Stimulated activated CD4-positive, alpha-beta T cell treated with anti-CD3 and anti-CD28 coated beads, Interleukin-2, amount 100 ng/mL, for 48 hours (primary cell): ENCODE measurements around the gene HTR7.

Source experiments
- DNase-seq, 2 donors: peaks; one replicate each; pipeline ENCODE4 v3.0.0-alpha.2; 2020

HTR7 gene

DNA sequence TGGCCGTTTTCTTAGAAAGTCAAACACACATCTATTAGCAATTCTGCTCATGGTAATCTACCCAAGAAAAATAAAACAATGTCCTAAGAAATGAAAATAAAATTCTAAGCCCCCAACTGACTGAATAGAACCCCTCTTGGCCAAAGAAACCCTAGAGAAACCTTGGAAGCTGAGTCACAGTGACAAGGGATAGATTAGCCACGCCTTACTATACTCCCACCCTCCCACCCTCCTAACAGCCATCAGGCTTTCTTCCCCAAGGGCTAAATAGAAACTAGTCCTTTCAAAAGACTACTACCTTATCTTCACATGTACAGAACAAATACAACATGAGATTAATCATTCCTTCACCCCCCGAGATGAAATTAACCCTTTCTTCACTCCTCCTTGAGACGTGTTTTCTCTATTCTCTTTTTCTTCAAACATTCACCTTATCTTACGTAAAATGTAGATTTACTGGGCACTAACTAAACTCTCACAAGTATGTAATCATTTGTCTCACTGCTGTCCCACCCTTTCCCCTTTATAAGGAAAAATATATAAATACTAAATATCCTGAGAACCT, 57.5 kb downstream of the HTR7 start:
- no peak for DNase-seq

DNA sequence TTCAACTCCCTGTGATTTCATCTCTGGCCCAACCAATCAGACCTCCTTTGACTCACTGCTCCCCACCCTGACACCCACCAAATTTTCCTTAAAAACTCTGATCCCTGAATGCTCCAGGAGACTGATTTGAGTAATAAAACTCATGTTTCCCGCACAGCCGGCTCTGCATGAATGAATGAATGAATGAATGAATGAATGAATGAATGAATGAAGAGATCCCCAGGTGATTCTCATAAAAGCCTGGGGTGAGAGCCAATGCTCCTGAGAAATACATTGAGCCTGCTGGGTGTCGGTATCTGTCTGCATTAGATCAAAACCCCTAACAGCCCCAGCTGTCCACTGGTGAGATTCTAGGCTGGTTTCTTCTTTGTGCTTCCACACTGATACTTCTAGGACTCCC, 58.7 kb downstream of the HTR7 start:
- DNase-seq, result no peak

DNA sequence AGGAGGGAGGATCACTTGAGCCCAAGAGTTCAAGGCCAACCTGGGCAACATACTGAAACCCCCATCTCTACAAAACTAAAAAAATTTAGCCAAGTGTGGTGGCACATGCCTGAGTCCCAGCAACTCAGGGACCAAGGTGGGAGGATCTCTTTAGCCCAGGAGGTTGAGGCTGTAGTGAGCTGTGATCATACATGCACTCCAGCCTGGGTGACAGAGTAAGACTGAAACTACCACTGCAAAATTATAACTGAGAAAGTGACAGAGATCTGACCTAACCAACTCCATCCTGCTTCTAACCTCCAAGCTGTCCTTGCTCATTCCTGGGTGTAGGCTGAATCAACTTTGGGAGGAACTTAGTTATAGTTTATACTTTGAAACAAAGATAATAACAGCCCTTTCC, 59.4 kb downstream of the HTR7 start:
- no peak for DNase-seq

DNA sequence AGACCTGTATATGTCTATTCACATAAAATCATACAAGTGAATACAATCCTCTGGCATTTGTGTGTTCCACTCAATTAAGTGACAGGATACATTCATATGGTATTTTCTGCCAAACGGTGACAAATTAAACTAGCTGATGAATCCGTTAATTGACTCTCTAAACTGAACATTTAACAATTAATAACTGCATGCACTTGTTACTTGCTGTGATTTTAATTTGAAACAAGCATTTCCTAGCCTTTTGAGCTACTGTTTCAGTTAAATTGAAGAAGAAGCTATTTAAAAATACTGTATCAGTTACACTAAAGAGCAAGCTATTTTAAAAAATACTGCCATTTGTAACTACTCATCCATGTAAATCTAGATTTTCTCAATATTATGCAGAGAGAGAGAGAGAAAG, 67.4 kb downstream of the HTR7 start:
- DNase-seq, result no peak

DNA sequence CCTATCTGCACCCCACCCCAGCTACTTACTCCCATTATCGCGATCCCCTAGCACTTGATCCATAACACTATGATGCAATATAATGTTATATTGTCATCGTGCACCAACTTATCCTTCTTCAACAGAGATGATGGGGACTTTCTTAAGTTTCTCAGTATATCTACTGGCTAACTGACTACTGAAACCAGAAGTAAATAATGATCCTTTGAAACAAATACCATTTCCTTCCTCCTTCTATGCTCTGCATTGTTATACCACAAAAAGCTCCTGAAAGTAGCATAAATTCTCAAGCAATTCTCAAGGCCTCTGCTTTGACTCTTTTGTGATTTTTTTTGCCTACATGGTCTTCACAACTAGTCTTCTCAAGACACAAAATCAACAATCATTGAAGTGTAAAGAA, 68.9 kb downstream of the HTR7 start:
- no peak for DNase-seq

DNA sequence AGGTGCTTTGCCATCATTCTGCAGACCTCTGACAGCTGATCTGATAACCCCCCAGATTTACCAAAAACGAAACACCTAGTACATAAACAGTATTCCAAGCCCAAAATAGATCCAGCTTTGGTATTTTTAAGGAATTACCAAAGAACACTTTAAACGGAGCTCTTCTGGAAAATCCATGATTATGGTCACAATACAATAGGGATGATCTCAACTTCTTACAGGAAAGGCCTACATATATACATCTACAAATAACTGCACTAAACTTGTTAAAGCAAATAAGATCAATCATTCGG, 69.7 kb downstream of the HTR7 start:
- DNase-seq, result no peak

GRCh38 chr10:90787393-90788198, 70.2 kb downstream of the HTR7 start:
- peak; percentile 7 to 15 for DNase-seq

- DNase-seq, result no peak
These were observed 72.1 kb downstream of the HTR7 start for GRCh38 chr10:90785782-90786181.

GRCh38 chr10:90784771-90785170, 73.1 kb downstream of the HTR7 start:
- no peak for DNase-seq

GRCh38 chr10:90780488-90780887, 77.4 kb downstream of the HTR7 start:
- no peak for DNase-seq

GRCh38 chr10:90779548-90779947, 78.3 kb downstream of the HTR7 start:
- no peak for DNase-seq

- no peak for DNase-seq
These were observed 80.2 kb downstream of the HTR7 start for GRCh38 chr10:90777621-90778020.

DNA sequence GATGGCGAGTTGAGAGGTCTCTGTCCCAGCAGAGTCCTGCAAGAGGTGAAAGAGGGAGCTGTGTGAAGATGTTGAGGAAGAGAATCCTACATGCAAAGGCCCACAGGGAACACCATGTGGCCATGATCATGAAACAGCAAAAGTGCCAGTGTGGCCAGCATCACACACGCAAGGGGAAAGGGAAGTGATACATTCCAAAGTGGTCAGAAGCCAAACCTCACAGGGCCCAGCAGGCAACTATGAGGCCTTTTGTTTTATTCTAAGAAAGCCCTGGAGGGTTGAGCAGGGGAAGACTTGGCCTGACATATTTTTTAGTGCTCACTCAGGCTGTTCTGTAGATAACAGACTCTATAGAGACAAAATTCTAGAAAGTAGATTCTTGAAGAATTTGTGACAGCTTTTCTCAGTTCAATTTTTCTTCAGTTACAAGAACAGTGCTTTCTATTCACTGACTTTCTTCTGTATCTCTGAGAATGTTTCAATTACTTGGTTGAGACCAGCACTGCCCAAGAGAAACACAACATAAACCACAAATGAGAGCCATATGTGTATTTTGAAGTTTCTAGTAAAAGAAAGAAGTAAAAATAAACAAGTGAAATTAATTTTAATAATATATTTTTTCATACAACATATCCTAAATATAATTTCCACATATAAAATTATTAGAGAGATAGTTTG, 82.3 kb downstream of the HTR7 start:
- no peak for DNase-seq

DNA sequence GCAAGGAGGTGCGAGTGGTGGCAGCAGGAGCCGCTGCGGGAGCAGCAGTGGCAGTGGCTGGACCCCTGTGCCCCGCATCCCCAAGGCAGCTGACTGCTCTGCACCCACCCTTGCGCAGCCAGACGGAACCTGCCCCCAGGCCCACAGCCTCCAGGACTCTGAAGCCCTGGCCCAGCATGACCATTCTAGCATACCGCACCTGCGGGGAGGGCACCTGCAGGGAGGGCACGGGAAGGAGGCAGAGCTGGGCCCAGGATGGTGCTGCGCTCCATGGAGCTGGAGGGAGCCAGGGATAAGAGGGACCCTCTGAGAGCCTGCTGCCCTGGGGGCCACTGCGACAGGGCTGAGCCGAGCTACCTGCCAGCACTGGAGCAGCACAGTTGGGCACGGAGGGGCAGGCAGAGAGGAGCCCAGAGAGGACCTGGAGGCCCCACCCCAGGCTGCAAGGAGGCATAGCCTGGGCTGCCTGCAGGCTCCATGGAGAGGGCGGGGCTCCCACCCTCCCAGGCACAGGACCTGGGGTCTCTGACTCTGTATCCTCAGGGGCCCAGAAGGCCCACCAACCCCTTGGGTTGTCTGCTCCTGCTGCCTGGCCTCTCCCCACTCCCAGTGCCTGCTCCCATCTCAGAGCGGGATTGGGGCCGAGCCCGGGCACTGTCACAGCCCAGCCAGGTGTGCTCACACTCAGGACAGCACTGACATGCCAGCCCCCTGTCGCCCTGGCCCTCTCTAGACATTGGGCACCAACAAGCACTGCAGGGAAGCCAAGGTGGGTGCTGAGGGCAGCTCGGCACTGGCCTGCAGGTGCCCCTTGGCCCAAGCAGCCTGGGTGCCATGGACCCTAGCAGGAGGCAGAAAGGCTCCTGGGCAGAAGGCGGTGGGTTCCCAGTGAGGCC, 87.6 kb downstream of the HTR7 start:
- no peak for DNase-seq

DNA sequence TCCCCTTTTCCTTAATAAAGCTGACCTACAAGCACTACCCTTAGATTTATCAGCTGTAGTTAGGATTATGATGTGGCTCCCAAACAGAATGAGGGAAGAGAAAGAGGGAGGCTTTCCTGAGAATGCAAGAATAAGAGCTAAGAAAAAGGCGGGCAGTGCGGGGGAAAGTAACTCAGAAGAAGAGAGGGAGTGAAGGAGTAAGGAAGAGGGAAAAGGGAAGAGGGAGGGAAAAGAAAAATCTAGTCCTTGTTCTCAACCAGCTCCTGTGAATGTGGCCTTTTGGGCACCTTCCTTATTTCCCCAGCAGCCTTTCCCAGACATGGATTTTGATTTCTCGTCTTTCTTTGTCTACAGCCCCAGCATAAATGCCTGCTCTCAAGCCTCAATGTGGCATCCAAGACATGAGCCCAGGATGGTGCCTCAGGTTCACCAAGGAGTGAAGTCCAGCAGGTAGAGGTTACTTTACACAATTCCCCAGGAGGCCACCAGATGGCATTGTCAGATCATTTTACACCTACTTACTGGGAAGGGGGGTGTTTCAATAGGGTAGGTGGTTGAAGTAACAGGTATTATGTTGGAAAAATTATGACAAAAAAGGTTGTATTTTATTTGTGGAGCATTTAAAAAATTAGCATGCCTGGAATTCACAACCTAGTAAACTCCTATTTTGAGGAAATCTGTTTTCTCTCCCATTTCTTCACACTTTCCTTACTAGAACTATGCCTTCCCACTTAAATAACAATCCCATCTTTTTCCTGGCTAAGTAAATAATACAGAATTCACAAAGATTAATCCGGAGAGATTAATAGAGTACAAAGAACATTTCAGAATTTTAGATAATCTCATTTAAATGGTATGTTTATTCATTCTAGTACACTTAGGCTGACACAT, 106.5 kb downstream of the HTR7 start:
- DNase-seq, result peak; percentile 29 to 37

- DNase-seq, result no peak
These were observed 111.0 kb downstream of the HTR7 start for GRCh38 chr10:90746829-90747228.

- DNase-seq, result no peak
These were observed 112.3 kb downstream of the HTR7 start for GRCh38 chr10:90745565-90745964.

GRCh38 chr10:90743291-90743690, 114.5 kb downstream of the HTR7 start:
- no peak for DNase-seq

DNA sequence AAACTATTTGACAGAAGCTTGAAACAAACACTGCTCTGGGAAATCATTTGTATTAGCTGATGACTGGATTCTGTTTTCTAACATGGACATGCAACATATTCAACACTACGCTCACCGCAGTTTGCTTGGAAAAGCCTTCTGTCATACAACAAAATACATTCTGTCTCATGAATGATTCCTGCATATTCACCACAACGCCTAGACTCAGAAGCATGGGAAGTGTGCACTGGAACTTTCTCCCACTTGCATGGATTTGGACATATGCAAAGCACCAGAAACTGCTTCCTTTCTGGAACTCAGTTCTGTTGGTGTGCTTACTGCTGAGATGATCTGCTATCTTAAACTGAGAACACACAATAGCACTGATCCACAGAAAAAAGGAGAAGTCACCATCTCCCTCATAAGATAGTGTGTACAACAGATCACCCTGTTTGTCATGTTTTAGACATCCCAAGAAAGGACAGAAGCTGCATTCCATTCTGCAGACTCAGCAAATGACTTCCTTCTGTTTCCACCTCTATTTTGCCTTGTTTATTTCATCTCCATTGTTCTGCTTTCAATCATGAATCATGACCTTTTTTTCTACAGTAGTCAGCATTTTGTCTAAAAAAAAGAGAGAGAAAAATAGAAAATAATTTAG, 115.8 kb downstream of the HTR7 start:
- DNase-seq, result no peak

DNA sequence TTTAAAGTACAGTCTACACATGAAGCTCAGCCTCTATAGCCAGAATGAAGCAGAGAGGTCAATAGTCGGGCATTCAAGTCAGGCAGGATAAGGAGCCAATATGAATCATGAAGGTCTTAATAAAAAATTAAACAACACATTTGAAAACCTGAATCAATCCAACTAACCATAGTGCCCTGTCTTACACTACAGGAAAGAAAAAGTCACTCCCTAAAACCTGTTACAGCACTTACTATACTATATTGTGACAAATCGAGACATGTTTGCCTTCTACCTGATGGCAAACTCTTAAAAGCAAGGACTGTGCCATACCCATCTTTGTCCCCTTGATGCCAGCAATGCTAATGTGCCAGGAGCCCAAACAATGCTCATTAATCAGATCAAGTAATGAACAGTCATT, 117.6 kb downstream of the HTR7 start:
- no peak for DNase-seq

DNA sequence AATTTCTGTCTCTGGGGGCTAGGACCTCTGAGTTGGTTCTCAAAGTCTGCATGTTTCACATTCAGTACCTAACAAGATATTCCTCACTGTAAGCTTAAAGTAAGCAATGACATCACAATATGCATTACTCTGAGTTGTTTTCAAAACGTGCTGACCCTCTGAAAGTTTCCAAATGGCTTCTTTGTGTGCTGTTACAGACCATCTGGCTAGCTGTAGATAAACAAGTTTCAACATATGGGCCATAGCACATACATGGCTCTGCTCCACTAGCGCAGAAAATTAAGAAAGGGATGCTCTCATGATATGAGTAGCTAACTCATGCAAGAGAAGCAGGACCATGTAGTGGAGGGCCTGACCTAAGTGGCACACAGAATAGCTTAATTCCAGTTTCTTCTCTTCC, 119.0 kb downstream of the HTR7 start:
- DNase-seq, result no peak

DNA sequence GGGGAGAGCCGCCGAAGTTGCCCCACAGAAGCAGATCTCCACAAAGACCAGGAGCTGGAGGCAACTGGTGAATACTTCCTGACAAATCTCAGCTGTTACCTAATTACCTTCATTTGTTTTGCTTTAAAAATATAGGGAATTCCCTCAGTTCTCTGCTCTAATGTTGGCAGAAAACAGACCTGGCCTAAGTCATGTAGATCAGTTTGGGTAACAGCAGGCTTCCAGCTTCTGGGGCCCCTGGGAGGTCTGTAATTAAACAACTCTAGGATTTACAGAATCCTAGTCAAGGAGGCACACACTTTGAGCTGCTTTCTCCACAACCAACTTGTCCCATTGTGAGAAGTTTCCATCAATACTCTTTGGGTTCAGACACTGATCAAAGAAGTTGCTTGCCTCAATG, 123.4 kb downstream of the HTR7 start:
- no peak for DNase-seq
